NCI-H187 (cell line): ENCODE data around the gene FAM50B.

Experiments
- DNase-seq, 2 experiments: peaks; one replicate each; lab custom pipeline; 2025; lab: John Stamatoyannopoulos, UW

Gene FAM50B

GRCh38 chr6:3895312-3895653 is 46.1 kb downstream of the FAM50B start:
- no peak for DNase-seq

- no peak for DNase-seq
Observed at GRCh38 chr6:3895805-3896204, 46.6 kb downstream of the FAM50B start.

DNA sequence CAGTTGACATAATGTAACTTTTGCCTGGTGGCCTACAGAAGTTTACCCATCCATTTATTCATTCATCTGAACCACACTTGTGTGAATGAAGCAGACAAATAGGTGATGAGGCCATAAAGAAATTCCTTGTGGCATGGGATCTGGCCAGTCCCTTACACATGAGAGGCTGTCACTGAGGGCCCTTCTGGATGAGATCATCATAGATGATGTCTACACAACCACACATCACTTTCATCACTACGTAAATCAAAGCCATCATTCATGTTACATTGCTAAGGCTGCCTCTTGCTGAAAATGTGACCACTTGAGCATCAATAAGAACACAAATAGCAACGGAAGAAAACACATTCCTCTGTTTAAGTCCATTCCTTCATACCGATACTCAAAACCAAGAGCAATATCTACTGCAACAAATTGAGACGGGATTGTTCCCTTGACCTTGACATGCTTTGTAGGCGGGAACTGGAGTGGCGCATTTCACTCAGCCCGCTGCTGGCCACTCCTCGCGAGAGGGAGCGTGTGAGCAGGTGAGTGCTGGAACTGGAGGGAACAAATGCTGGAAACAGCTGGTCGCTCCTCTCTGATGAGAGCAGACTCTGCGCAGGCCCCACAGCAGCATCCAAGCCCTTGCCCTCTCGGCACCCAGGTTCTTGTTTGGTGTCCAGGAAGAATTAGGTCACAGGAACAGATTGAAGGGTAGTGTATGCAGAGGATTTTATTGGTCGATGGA is 49.3 kb downstream of the FAM50B start:
- no peak for DNase-seq

GRCh38 chr6:3899061-3899460 is 49.9 kb downstream of the FAM50B start:
- DNase-seq: no peak

DNA sequence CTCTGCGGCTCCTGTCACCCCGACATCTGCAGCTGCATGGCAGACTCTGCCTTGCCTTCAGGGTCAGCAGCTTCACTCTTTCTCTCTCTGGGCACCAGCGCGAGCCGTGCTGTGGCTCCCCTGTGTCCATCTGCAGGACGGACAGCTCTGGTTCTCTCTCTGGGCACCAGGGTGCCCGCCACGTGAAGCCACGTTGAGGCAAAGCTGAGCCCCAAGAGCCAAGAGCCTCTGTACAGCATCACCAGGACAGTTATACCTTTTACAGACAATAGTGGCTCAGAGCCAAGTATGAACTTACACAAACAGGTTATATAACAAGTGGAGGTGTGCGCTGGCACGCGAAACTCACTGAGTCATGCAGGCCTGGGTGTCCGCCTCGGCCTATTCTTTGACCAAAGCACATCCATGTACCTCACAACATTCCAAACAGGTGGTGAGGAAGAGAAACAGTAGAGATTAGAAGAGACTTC is 50.8 kb downstream of the FAM50B start:
- no peak for DNase-seq
